ENCODE measurements around the gene C9orf153.

- TF ChIP-seq CTCF (IDR thresholded peaks at IDR 0.05) (no peak), EP300 (IDR thresholded peaks at IDR 0.05) (no peak), POLR2A (IDR thresholded peaks at IDR 0.05) (no peak)
These were observed 44.8 kb upstream of the C9orf153 start for GRCh38 chr9:86304236-86304730.

Data from tibial nerve (tissue), 4 donors.